Fibroblast of pulmonary artery (primary cell): ENCODE data around the gene ZNF362.
"Not testable (repeated sequence)": the region's sequence is repeated elsewhere in the genome, so short reads cannot be mapped to it uniquely, and the experiment has no call there.

Experiments
- DNase-seq: peaks from one replicate; pipeline ENCODE4 v3.0.0-alpha.2; 2010; ENCODE audit warnings: low read depth
- H3K4me3 ChIP-seq: replicated peaks from 2 replicates; pipeline ENCODE4 v1.5.1; 2011; ENCODE audit warnings: low read depth, mild to moderate bottlenecking, control low read depth, low read length, moderate library complexity
- TF ChIP-seq, protein P1 (sequence below): IDR thresholded peaks from 2 replicates; pipeline ENCODE4 v1.5.1; 2011; ENCODE audit warnings: mild to moderate bottlenecking, control low read depth, low read length, inconsistent platforms; ENCODE audit errors: missing control alignments

The ZNF362 gene

DNA sequence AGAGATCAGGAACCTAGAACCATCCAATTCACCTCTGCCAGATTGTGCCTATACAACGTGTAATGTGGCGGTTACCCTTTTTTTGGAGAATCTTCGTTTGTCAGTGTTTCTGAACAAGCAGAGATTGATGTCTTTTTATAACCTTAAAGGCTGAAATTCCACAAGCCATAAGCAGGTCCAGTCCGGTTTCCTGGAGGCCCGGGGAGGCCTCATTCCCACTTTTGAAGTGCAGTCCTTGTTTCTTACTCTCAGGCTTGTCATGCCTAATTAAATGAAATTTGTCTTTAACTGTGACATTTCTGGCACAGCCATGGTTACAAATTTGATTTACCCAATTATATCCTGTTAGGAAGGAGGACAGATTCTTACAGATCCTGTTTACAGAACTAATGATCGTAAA, 27.8 kb downstream of the ZNF362 start:
- TF ChIP-seq, protein P1, sequence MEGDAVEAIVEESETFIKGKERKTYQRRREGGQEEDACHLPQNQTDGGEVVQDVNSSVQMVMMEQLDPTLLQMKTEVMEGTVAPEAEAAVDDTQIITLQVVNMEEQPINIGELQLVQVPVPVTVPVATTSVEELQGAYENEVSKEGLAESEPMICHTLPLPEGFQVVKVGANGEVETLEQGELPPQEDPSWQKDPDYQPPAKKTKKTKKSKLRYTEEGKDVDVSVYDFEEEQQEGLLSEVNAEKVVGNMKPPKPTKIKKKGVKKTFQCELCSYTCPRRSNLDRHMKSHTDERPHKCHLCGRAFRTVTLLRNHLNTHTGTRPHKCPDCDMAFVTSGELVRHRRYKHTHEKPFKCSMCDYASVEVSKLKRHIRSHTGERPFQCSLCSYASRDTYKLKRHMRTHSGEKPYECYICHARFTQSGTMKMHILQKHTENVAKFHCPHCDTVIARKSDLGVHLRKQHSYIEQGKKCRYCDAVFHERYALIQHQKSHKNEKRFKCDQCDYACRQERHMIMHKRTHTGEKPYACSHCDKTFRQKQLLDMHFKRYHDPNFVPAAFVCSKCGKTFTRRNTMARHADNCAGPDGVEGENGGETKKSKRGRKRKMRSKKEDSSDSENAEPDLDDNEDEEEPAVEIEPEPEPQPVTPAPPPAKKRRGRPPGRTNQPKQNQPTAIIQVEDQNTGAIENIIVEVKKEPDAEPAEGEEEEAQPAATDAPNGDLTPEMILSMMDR: no peak
- DNase-seq: no peak
- H3K4me3 ChIP-seq: no peak overlapping the region

GRCh38 chr1:33286451-33287185, 30.3 kb downstream of the ZNF362 start:
- no peak overlapping the region for H3K4me3 ChIP-seq
- TF ChIP-seq, protein P1: no peak
- DNase-seq: no peak

DNA sequence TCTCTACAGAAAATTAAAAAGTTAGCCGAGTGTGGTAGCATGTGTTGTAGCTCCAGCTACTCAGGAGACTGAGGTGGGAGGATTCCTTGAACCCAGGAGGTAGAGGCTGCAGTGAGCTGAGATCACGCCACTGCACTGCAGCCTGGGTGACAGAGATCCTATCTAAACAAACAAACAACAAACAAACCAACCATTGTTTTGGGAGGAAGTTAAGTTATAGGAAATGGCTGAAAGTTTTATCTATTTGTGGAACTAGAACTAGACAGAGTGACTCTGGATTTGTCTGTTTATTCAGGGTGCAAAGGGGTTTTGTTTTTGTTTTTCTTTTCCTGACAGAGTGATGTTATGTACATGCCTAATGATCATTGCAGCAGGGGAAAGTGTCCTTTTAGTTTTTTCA, 31.0 kb downstream of the ZNF362 start:
- TF ChIP-seq, protein P1: no peak
- no peak for DNase-seq

DNA sequence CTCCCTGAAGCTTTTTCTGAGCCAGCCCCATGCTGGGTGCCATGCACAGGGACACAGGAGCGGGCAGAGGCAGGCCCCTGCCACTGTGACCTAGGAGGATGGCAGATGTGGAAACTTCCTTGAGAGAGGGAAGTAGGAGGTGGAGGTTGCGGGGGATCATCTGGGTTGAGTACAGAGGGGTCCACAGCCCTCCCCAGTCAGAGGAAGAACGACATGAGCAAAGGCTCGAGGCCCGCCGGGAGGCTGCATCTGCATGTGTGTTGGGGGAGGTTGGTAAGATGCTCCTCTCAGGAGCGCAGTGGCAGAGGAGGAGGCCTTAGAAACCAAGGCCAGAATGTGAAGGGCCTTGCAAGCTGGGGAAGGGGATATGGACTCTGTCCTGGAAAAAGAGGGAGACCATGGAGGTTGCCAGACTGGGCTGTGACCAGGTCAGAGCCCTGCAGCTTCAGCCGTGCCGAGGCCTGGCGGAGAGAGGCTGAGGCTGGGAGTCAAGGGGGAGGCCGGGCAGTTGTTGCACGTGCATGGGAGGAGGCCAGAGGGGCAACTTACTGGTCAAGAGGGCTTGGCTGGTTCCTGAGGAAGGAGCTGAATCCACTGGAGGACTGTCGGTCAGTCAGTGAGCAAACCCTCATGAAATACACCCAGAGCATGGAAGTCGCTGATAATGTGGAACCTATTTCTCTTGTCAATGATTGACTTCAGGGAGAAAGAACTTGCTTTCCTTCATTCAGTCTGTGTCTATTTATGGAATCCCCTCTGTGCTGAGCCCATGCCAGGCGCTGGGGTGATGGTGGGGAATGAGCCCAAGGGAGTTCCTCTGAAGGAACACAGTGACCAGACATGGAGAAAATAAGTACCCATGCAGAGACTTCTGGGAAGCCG, 32.9 kb downstream of the ZNF362 start:
- TF ChIP-seq, protein P1: no peak
- H3K4me3 ChIP-seq: no peak overlapping the region
- DNase-seq: no peak

More for the DNA sequence above, 31.0 kb downstream of the ZNF362 start:
- no peak overlapping the region for H3K4me3 ChIP-seq

DNA sequence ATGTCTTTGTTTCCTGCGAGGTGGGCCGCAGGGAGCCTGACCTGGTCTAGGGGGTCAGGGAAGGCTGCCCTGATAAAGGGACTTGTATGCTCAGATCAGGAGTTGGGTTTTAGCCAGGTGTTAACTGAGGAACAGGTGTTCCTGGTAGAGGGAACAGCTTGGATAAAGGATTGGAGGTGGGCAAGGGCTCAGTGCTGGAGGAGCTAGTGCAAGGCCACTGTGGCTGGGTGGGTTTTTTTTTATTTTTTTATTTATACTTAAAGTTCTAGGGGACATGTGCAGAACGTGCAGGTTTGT, 33.5 kb downstream of the ZNF362 start:
- TF ChIP-seq, protein P1: no peak
- no peak for DNase-seq
- H3K4me3 ChIP-seq: no peak overlapping the region

- not testable (repeated sequence) for DNase-seq, H3K4me3 ChIP-seq
Observed at GRCh38 chr1:33290615-33291014, 34.3 kb downstream of the ZNF362 start.

DNA sequence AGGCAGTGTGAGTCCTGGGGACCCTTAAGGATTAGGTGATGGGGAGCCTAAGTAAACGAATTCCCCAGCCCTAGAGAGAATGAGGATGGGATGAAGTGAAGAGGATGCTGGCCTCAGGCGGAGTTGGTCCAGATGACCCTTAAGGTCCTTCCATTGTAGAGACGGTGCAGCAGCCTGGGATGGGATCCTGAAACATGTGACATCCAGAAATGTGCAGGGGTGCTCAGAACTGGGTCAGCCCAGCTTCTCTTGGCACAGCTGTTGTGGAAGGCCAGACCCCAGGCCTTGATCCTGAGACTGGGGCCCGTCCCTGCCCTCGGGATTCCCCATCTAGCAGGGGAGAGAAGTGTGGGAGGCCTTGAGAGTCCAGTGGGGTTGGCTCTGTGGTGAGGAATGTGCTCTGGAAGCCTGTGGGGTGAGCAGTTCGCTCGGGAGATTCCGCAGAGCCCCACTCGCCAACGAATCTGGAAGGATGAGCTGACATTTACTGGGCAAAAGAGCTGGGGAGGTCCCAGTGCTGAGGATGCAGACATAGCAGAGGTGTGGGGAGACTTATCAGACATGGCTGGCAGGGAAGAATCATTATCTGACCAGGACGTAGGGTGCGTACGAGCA, 36.5 kb downstream of the ZNF362 start:
- DNase-seq: no peak
- TF ChIP-seq, protein P1: no peak
- no peak overlapping the region for H3K4me3 ChIP-seq
